Measurements from ENCODE around the gene RBM34.

- TF ChIP-seq POLR2A (IDR thresholded peaks at IDR 0.05), result no peak
- TF ChIP-seq CTCF (IDR thresholded peaks at IDR 0.05), result no peak
Observed at GRCh38 chr1:235142991-235143390, 18.1 kb downstream of the RBM34 start.

All from right lobe of liver (tissue), 4 donors.